Activated CD4-positive, CD25-positive, alpha-beta regulatory T cell (primary cell): ENCODE measurements around the gene CLEC4E.
"Not testable (repeated sequence)": the region's sequence is repeated elsewhere in the genome, so short reads cannot be mapped to it uniquely, and the experiment has no call there.

Source experiments
- DNase-seq, 4 experiments: peaks; one replicate each; lab custom pipeline; 2025; lab: John Stamatoyannopoulos, UW

Gene CLEC4E

GRCh38 chr12:8537820-8538219 lies 2.9 kb downstream of the CLEC4E start:
- DNase-seq: not testable (repeated sequence)

- no peak for DNase-seq
Measured at GRCh38 chr12:8532045-8532444, 8.7 kb downstream of the CLEC4E start.

GRCh38 chr12:8527250-8528130 lies 13.2 kb downstream of the CLEC4E start:
- DNase-seq: no peak

GRCh38 chr12:8519171-8519570 lies 21.5 kb downstream of the CLEC4E start:
- DNase-seq: no peak

GRCh38 chr12:8517971-8518370 lies 22.7 kb downstream of the CLEC4E start:
- DNase-seq: no peak

- no peak for DNase-seq
Measured at GRCh38 chr12:8513256-8513655, 27.4 kb downstream of the CLEC4E start, which contains the start of gene CLEC4D. Gene CLEC4D (plus strand): TSS chr12:8513503. CDS start chr12:8513733, 230 bp downstream.

GRCh38 chr12:8508910-8509841 lies 31.5 kb downstream of the CLEC4E start:
- no peak for DNase-seq

GRCh38 chr12:8508223-8508622 lies 32.5 kb downstream of the CLEC4E start:
- DNase-seq: no peak

- DNase-seq: no peak
Measured at GRCh38 chr12:8507596-8507995, 33.1 kb downstream of the CLEC4E start.

GRCh38 chr12:8504351-8504750 lies 36.4 kb downstream of the CLEC4E start:
- no peak for DNase-seq

- no peak for DNase-seq
Measured at GRCh38 chr12:8501720-8502119, 39.0 kb downstream of the CLEC4E start.

GRCh38 chr12:8499616-8500015 lies 41.1 kb downstream of the CLEC4E start:
- DNase-seq: no peak

- not testable (repeated sequence) for DNase-seq
Measured at GRCh38 chr12:8496074-8496473, 44.6 kb downstream of the CLEC4E start.

- not testable (repeated sequence) for DNase-seq
Measured at GRCh38 chr12:8495671-8496070, 45.0 kb downstream of the CLEC4E start.

- no peak for DNase-seq
Measured at GRCh38 chr12:8493084-8493483, 47.6 kb downstream of the CLEC4E start.

- DNase-seq: no peak
Measured at GRCh38 chr12:8491646-8492530, 48.8 kb downstream of the CLEC4E start.
